Prostate gland (tissue), 2 donors: ENCODE measurements around the gene DTHD1.

Experiments used
- CTCF ChIP-seq, 4 experiments: fragments of 200-600 bp in 2 of 4; fragments of 450-650 bp in 2 of 4; sonication (generic) in 2 of 4; IDR thresholded peaks; 1 replicate in 3 of 4; 2 replicates in 1 of 4; pipeline ENCODE4 v1.5.1; 2016 to 2019; ENCODE audit warnings: antibody characterized with exemption in 4 of 4, mild to moderate bottlenecking in 2 of 4, moderate library complexity in 2 of 4
- POLR2A ChIP-seq: fragments of 450-650 bp; IDR thresholded peaks from one replicate; pipeline ENCODE4 v1.6.1; 2016; ENCODE audit warnings: antibody characterized with exemption, mild to moderate bottlenecking
- POLR2AphosphoS5 ChIP-seq: sonication (generic); formaldehyde crosslinking; IDR thresholded peaks from one replicate; pipeline ENCODE4 v1.6.1; 2017; ENCODE audit warnings: antibody characterized with exemption

- no peak for TF ChIP-seq CTCF (IDR thresholded peaks at IDR 0.05)
- TF ChIP-seq POLR2A, result no peak
- TF ChIP-seq POLR2AphosphoS5, result no peak
These were observed 22.2 kb downstream of the DTHD1 start for GRCh38 chr4:36303426-36304137.
